T47D (cell line): ENCODE results near the gene TRPV4.

Source experiments
- DNase-seq, 2 experiments: peaks; one replicate each; pipeline versions ENCODE4 v3.0.0 to v3.0.0-alpha.2; 2011 to 2012; ENCODE audit warnings: low read depth in 1 of 2, low spot score in 1 of 2
- JUND ChIP-seq: IDR thresholded peaks from 2 replicates; pipeline ENCODE4 v1.6.1; 2012; ENCODE audit warnings: low read depth
- in situ Hi-C: cut with HindIII; loops from 2 replicates; pipeline ENCODE4 v1.10.0; 2016; ENCODE audit warnings: low sequenced_read_pairs, low pct_unique_long_range_greater_than_20kb

TRPV4 gene

GRCh38 chr12:109764776-109765445, 68.3 kb downstream of the TRPV4 start:
- in situ Hi-C loops, result no loop called here
- DNase-seq, result no peak
- no peak for TF ChIP-seq JUND

- DNase-seq, result no peak
Observed at GRCh38 chr12:109764123-109764522, 69.1 kb downstream of the TRPV4 start.

GRCh38 chr12:109763201-109763841, 69.9 kb downstream of the TRPV4 start:
- in situ Hi-C loops, result no loop called here

More at GRCh38 chr12:109764123-109764522, 69.1 kb downstream of the TRPV4 start:
- no peak for TF ChIP-seq JUND
- in situ Hi-C loops, result no loop called here

GRCh38 chr12:109762673-109763191, 70.5 kb downstream of the TRPV4 start:
- TF ChIP-seq JUND, result no peak
- in situ Hi-C loops, result no loop called here

More at GRCh38 chr12:109763201-109763841, 69.9 kb downstream of the TRPV4 start:
- no peak for TF ChIP-seq JUND
- DNase-seq, result peak in 1 of 2 experiments; percentile 50

GRCh38 chr12:109762071-109762672, 71.0 kb downstream of the TRPV4 start:
- DNase-seq, result no peak
- in situ Hi-C loops, result no loop called here
- TF ChIP-seq JUND, result no peak

More at GRCh38 chr12:109762673-109763191, 70.5 kb downstream of the TRPV4 start:
- DNase-seq, result no peak

GRCh38 chr12:109760930-109761921, 72.0 kb downstream of the TRPV4 start:
- TF ChIP-seq JUND, result no peak
- no peak for DNase-seq
- in situ Hi-C loops, result no loop called here

GRCh38 chr12:109760031-109760929, 72.9 kb downstream of the TRPV4 start:
- in situ Hi-C loops, result no loop called here
- no peak for TF ChIP-seq JUND
- no peak for DNase-seq

- no peak for TF ChIP-seq JUND
- in situ Hi-C loops, result no loop called here
- no peak for DNase-seq
Observed at GRCh38 chr12:109759595-109759994, 73.6 kb downstream of the TRPV4 start.

GRCh38 chr12:109758426-109759420, 74.5 kb downstream of the TRPV4 start:
- DNase-seq, result no peak
- TF ChIP-seq JUND, result no peak
- in situ Hi-C loops, result no loop called here

GRCh38 chr12:109757671-109758265, 75.4 kb downstream of the TRPV4 start:
- in situ Hi-C loops, result no loop called here
- no peak for TF ChIP-seq JUND
- DNase-seq, result no peak
